ENCODE data around the gene RAB29.

- no peak for TF ChIP-seq EZH2 (IDR thresholded peaks at IDR 0.05; ENCODE audit: insufficient read depth, poor library complexity, severe bottlenecking)
- TF ChIP-seq EZH2phosphoT487 (IDR thresholded peaks at IDR 0.05; ENCODE audit: insufficient read depth, low read depth) = no peak
Measured at GRCh38 chr1:205770618-205771017, 4.7 kb downstream of the RAB29 start.

Measured in GM23248 (cell line).